ENCODE data around the gene BEX3. TPM values are rescaled to one million over a fixed set of nuclear protein-coding genes. Genes with fewer than 3 reads are reported as not detected.
"Not testable (repeated sequence)": the region's sequence is repeated elsewhere in the genome, so short reads cannot be mapped to it uniquely, and the experiment has no call there.

The BEX3 gene
- total RNA-seq (2014; rRNA removed; shearing (Covaris generic)): 181 and 203 TPM in 2 replicates

GRCh38 chrX:103376118-103376978 lies at the start of gene BEX3:
Gene BEX3 (plus strand): TSS chrX:103376538. CDS start chrX:103377522, 984 bp downstream.
- DNase-seq (ENCODE audit: low read depth): peak; percentile 38

GRCh38 chrX:103329991-103330390 lies 46.3 kb upstream of the BEX3 start, which contains the start of gene TCEAL7:
Gene TCEAL7 (plus strand): TSS chrX:103330239. CDS start chrX:103331404, 1,165 bp downstream.
- no peak for DNase-seq (ENCODE audit: low read depth)

- no peak for DNase-seq (ENCODE audit: low read depth)
Observed at GRCh38 chrX:103330681-103331288, 45.6 kb upstream of the BEX3 start.

GRCh38 chrX:103338663-103339062 lies 37.7 kb upstream of the BEX3 start:
- DNase-seq (ENCODE audit: low read depth): no peak

GRCh38 chrX:103343105-103343504 lies 33.2 kb upstream of the BEX3 start:
- DNase-seq (ENCODE audit: low read depth): peak; percentile 22

GRCh38 chrX:103344606-103345005 lies 31.7 kb upstream of the BEX3 start:
- no peak for DNase-seq (ENCODE audit: low read depth)

GRCh38 chrX:103347682-103348397 lies 28.5 kb upstream of the BEX3 start:
- no peak for DNase-seq (ENCODE audit: low read depth)

GRCh38 chrX:103356130-103356798 lies 20.1 kb upstream of the BEX3 start, which contains the start of gene TCEAL9:
Gene TCEAL9 (plus strand): TSS chrX:103356506. CDS start chrX:103357685, 1,179 bp downstream.
- peak; percentile 76 for DNase-seq (ENCODE audit: low read depth)

- no peak for DNase-seq (ENCODE audit: low read depth)
Observed at GRCh38 chrX:103356858-103357257, 19.5 kb upstream of the BEX3 start.

- no peak for DNase-seq (ENCODE audit: low read depth)
Observed at GRCh38 chrX:103357871-103358270, 18.5 kb upstream of the BEX3 start.

GRCh38 chrX:103359605-103360004 lies 16.7 kb upstream of the BEX3 start:
- DNase-seq (ENCODE audit: low read depth): not testable (repeated sequence)

GRCh38 chrX:103360092-103360491 lies 16.2 kb upstream of the BEX3 start:
- no peak for DNase-seq (ENCODE audit: low read depth)

GRCh38 chrX:103360916-103361315 lies 15.4 kb upstream of the BEX3 start:
- no peak for DNase-seq (ENCODE audit: low read depth)

- no peak for DNase-seq (ENCODE audit: low read depth)
Observed at GRCh38 chrX:103361798-103362197, 14.5 kb upstream of the BEX3 start.

- DNase-seq (ENCODE audit: low read depth): peak; percentile 21
Observed at GRCh38 chrX:103362474-103362873, 13.9 kb upstream of the BEX3 start.

- no peak for DNase-seq (ENCODE audit: low read depth)
Observed at GRCh38 chrX:103363046-103363445, 13.3 kb upstream of the BEX3 start.

GRCh38 chrX:103367502-103367901 lies 8.8 kb upstream of the BEX3 start:
- DNase-seq (ENCODE audit: low read depth): no peak

GRCh38 chrX:103369479-103369878 lies 6.9 kb upstream of the BEX3 start:
- no peak for DNase-seq (ENCODE audit: low read depth)

- no peak for DNase-seq (ENCODE audit: low read depth)
Observed at GRCh38 chrX:103372886-103373285, 3.5 kb upstream of the BEX3 start.

- no peak for DNase-seq (ENCODE audit: low read depth)
Observed at GRCh38 chrX:103373581-103373980, 2.8 kb upstream of the BEX3 start.

GRCh38 chrX:103376979-103377324 lies 614 bp downstream of the BEX3 start:
- peak; percentile 9 for DNase-seq (ENCODE audit: low read depth)

GRCh38 chrX:103378990-103379389 lies 2.7 kb downstream of the BEX3 start:
- no peak for DNase-seq (ENCODE audit: low read depth)

Measured in RPMI7951 (cell line).